Caco-2 (cell line): ENCODE data around the gene C1RL. TPM values are rescaled to one million over a fixed set of nuclear protein-coding genes. Genes with fewer than 3 reads are reported as not detected.

ENCODE experiments used
- BruUV-seq: library from RNA; stranded (reverse); fragments of 400-500 nt; replicated peaks from 2 replicates; lab custom pipeline; 2021; lab: Mats Ljungman, UMichigan
- CTCF ChIA-PET: fragments of 300-600 bp; sonication (Branson Sonifier 250); formaldehyde crosslinking; loops from one replicate; lab custom pipeline; 2022; ENCODE audit warnings: antibody characterized with exemption; lab: Charles Lee
- POLR2A ChIA-PET: fragments of 300-600 bp; sonication (Branson Sonifier 250); formaldehyde crosslinking; loops from one replicate; lab custom pipeline; 2022; ENCODE audit warnings: antibody characterized with exemption; lab: Charles Lee
- DNase-seq, 2 experiments: peaks; one replicate each; pipeline versions ENCODE4 v3.0.0 to v3.0.0-alpha.2; 2020 to 2022
- H3K27me3 ChIP-seq: replicated peaks from 2 replicates; pipeline ENCODE4 v1.6.0; 2011; ENCODE audit warnings: low read length; ENCODE audit not compliant: control insufficient read depth, insufficient read depth
- H3K36me3 ChIP-seq: 2 replicates; pipeline ENCODE4 v1.5.1; 2011; ENCODE audit warnings: low read length; ENCODE audit not compliant: control insufficient read depth, insufficient read depth
- H3K4me1 ChIP-seq: fragments of 250-450 bp; sonication (Bioruptor Pico); 2 replicates; pipeline ENCODE4 v1.5.1; 2020; ENCODE audit warnings: mild to moderate bottlenecking
- H3K4me3 ChIP-seq: 2 replicates; pipeline ENCODE4 v1.5.1; 2011; ENCODE audit warnings: low read depth, mild to moderate bottlenecking, control low read depth, low read length
- H3K9me3 ChIP-seq: fragments of 250-450 bp; sonication (Bioruptor Pico); 2 replicates; pipeline ENCODE4 v1.5.1; 2020; ENCODE audit warnings: mild to moderate bottlenecking, moderate library complexity
- H3K27ac Mint-ChIP-seq: one replicate; pipeline ENCODE4 v1.8.0; 2022; ENCODE audit warnings: mixed read lengths; ENCODE audit not compliant: unreplicated experiment
- H3K27me3 Mint-ChIP-seq: one replicate; pipeline ENCODE4 v1.8.0; 2022; ENCODE audit warnings: mixed read lengths; ENCODE audit not compliant: insufficient read depth, unreplicated experiment
- H3K36me3 Mint-ChIP-seq: one replicate; pipeline ENCODE4 v1.8.0; 2022; ENCODE audit warnings: mild to moderate bottlenecking, mixed read lengths; ENCODE audit not compliant: insufficient read depth, unreplicated experiment
- H3K4me1 Mint-ChIP-seq: one replicate; pipeline ENCODE4 v1.8.0; 2022; ENCODE audit warnings: low read depth, mixed read lengths; ENCODE audit not compliant: unreplicated experiment
- H3K4me3 Mint-ChIP-seq: one replicate; pipeline ENCODE4 v1.8.0; 2022; ENCODE audit warnings: mild to moderate bottlenecking, moderate library complexity, mixed read lengths; ENCODE audit not compliant: unreplicated experiment
- H3K9me3 Mint-ChIP-seq: one replicate; pipeline ENCODE4 v1.8.0; 2022; ENCODE audit warnings: mixed read lengths; ENCODE audit not compliant: unreplicated experiment
- CTCF ChIP-seq, 2 experiments: fragments of 200-600 bp in 1 of 2; IDR thresholded peaks; 1 replicate in 1 of 2; 2 replicates in 1 of 2; pipeline versions ENCODE4 v1.5.1 to v1.8.0; 2011 to 2022; ENCODE audit warnings: antibody characterized with exemption in 1 of 2, control low read depth in 1 of 2, inconsistent platforms in 1 of 2, low read depth in 1 of 2, low read length in 1 of 2, mild to moderate bottlenecking in 1 of 2, moderate library complexity in 1 of 2; ENCODE audit not compliant: insufficient read depth in 1 of 2, severe bottlenecking in 1 of 2, unreplicated experiment in 1 of 2
- intact Hi-C: fragments of 100-400 bp; cut with micrococcal nuclease; formaldehyde crosslinking; loops from one replicate; pipeline ENCODE4 v1.10.0; 2022; ENCODE audit not compliant: unreplicated experiment
- total RNA-seq: library from RNA; stranded (reverse); gene quantifications from 2 replicates; pipeline ENCODE4 v1.2.3, GENCODE V29; 2022

C1RL gene
- total RNA-seq, 1 experiment from 2014 or later = 40.2 TPM

GRCh38 chr12:7092229-7092985 is 16.6 kb downstream of the C1RL start, which contains the start of gene C1R:
Gene C1R, minus strand, starts transcription at chr12:7092445. Its CDS starts 57 bp downstream, at chr12:7092388.
- BruUV-seq = no TSS peak
- peak within 1 kb of the TSS; percentile 11 for H3K4me3 ChIP-seq
- no peaks in the 10 kb centered on the region for H3K9me3 ChIP-seq
- POLR2A ChIA-PET = interaction anchor here (1.0 kb wide), 1 partner anchor 149 kb away, joined by 3 read pairs; the partner anchor contains the start of genes C12orf57 and RNU7-1
- peak; percentile 94 to 97 for TF ChIP-seq CTCF (IDR thresholded peaks at IDR 0.05; ENCODE audit: insufficient read depth in 1 of 2, low read depth in 1 of 2, low read length in 1 of 2, severe bottlenecking in 1 of 2, unreplicated experiment in 1 of 2)
- peak; percentile 71 to 81 for DNase-seq
- H3K4me1 Mint-ChIP-seq = no peaks in the 10 kb centered on the region
- CTCF ChIA-PET = interaction anchor here (0.6 to 2.0 kb wide), 4 partner anchors 14 to 149 kb away, joined by 3 to 9 read pairs (median 4); partner anchors contain the start of genes C12orf57, C1S and RNU7-1
- peak within 1 kb of the TSS; percentile 56 for H3K4me3 Mint-ChIP-seq
- no peaks in the 10 kb centered on the region for H3K27me3 ChIP-seq
- H3K36me3 ChIP-seq = no peaks in the 10 kb centered on the region
- intact Hi-C loops = loop anchor here (1.0 to 5.0 kb wide), 6 partner anchors 16 to 148 kb away; partner anchors contain the start of genes C12orf57, C1S and LPCAT3
- H3K36me3 Mint-ChIP-seq = peaks cover 23% of the 10 kb centered on the region
- peak within 1 kb of the TSS; percentile 76 for H3K27ac Mint-ChIP-seq
- H3K9me3 Mint-ChIP-seq = no peaks in the 10 kb centered on the region
- H3K4me1 ChIP-seq = peaks cover 5% of the 10 kb centered on the region; the same call in 1 of the 2 replicates
- H3K27me3 Mint-ChIP-seq = no peaks in the 10 kb centered on the region

- CTCF ChIA-PET = interaction anchor here (0.9 to 2.0 kb wide), 5 partner anchors 16 to 148 kb away, joined by 3 to 9 read pairs (median 4); partner anchors contain the start of genes C12orf57, C1RL, C1S and RNU7-1
- Histone ChIP-seq H3K4me3 (no peak overlapping the region), H3K9me3 (no peaks in the 10 kb centered on the region), H3K27me3 (no peaks in the 10 kb centered on the region), H3K4me1 (peaks cover 5% of the 10 kb centered on the region; the same call in 1 of the 2 replicates), H3K36me3 (no peaks in the 10 kb centered on the region)
- peaks cover 18% of the 10 kb centered on the region for H3K36me3 Mint-ChIP-seq
- H3K4me1 Mint-ChIP-seq = no peaks in the 10 kb centered on the region
- peak in 1 of 2 experiments; percentile 39 for DNase-seq
- no TSS peak for BruUV-seq
- intact Hi-C loops = loop anchor here (1.0 to 5.0 kb wide), 6 partner anchors 17 to 147 kb away; partner anchors contain the start of genes C12orf57, C1S and LPCAT3
- no peaks in the 10 kb centered on the region for H3K9me3 Mint-ChIP-seq
- TF ChIP-seq CTCF (IDR thresholded peaks at IDR 0.05; ENCODE audit: insufficient read depth in 1 of 2, low read depth in 1 of 2, low read length in 1 of 2, severe bottlenecking in 1 of 2, unreplicated experiment in 1 of 2) = no peak
- peak overlapping the region; percentile 56 for H3K4me3 Mint-ChIP-seq
- POLR2A ChIA-PET = interaction anchor here (1.0 kb wide), 1 partner anchor 148 kb away, joined by 3 read pairs; the partner anchor contains the start of genes C12orf57 and RNU7-1
- no peaks in the 10 kb centered on the region for H3K27me3 Mint-ChIP-seq
- H3K27ac Mint-ChIP-seq = peak overlapping the region; percentile 76
Observed at GRCh38 chr12:7091660-7092228, 17.3 kb downstream of the C1RL start.

- H3K4me1 Mint-ChIP-seq = no peaks in the 10 kb centered on the region
- no TSS peak for BruUV-seq
- intact Hi-C loops = loop anchor here (5.0 kb wide), 2 partner anchors 74 to 129 kb away; partner anchors contain the start of gene LPCAT3
- H3K27ac Mint-ChIP-seq = no peak overlapping the region
- H3K36me3 ChIP-seq = no peaks in the 10 kb centered on the region
- peaks cover 5% of the 10 kb centered on the region; the same call in 1 of the 2 replicates for H3K4me1 ChIP-seq
- ChIA-PET CTCF (interaction anchor here (0.9 to 2.0 kb wide), 3 partner anchors 18 to 147 kb away, joined by 4 to 9 read pairs (median 6); partner anchors contain the start of genes C1RL and C1S), POLR2A (no interaction called here)
- H3K4me3 ChIP-seq = no peak overlapping the region
- H3K27me3 Mint-ChIP-seq = no peaks in the 10 kb centered on the region
- no peaks in the 10 kb centered on the region for H3K9me3 Mint-ChIP-seq
- no peaks in the 10 kb centered on the region for H3K9me3 ChIP-seq
- peaks cover 12% of the 10 kb centered on the region for H3K36me3 Mint-ChIP-seq
- DNase-seq = no peak
- no peak for TF ChIP-seq CTCF (IDR thresholded peaks at IDR 0.05; ENCODE audit: insufficient read depth in 1 of 2, low read depth in 1 of 2, low read length in 1 of 2, severe bottlenecking in 1 of 2, unreplicated experiment in 1 of 2)
- no peak overlapping the region for H3K4me3 Mint-ChIP-seq
- H3K27me3 ChIP-seq = no peaks in the 10 kb centered on the region
Observed at GRCh38 chr12:7091171-7091570, 17.8 kb downstream of the C1RL start.
